T-cell (primary cell): ENCODE results near the gene HSPB1. TPM values are rescaled to one million over a fixed set of nuclear protein-coding genes. Genes with fewer than 3 reads are reported as not detected.
A peak's percentile ranks its signal among the peaks of the same experiment; 100 is the strongest.
"Not testable (repeated sequence)": the region's sequence is repeated elsewhere in the genome, so short reads cannot be mapped to it uniquely, and the experiment has no call there.

Experiments used
- ATAC-seq, 4 experiments: fragments of 200-7000 bp in 3 of 4; fragments of 150-1000 bp in 1 of 4; cut with Tn5 transposase; replicated peaks in 1 of 4; 1 replicate in 3 of 4; 2 replicates in 1 of 4; pipeline ENCODE4 v1.10.0; 2021; ENCODE audit warnings: moderate library complexity in 3 of 4, mild to moderate bottlenecking in 2 of 4, moderate number of reproducible peaks in 1 of 4
- CTCF ChIA-PET, 2 donors: fragments of 300-600 bp; sonication (Branson Sonifier 250); formaldehyde crosslinking; loops; one replicate each; lab custom pipeline; 2022; ENCODE audit warnings: antibody characterized with exemption in 2 of 2; lab: Charles Lee
- POLR2A ChIA-PET, 2 donors: fragments of 300-600 bp; sonication (Branson Sonifier 250); formaldehyde crosslinking; loops; one replicate each; lab custom pipeline; 2022; ENCODE audit warnings: antibody characterized with exemption in 2 of 2; lab: Charles Lee
- DNase-seq, 35 experiments: peaks; one replicate each; pipeline versions ENCODE4 v3.0.0 to v3.0.0-alpha.2; 2013 to 2023
- H3K27ac ChIP-seq: one replicate; pipeline ENCODE4 v1.5.1; 2013; ENCODE audit warnings: low read length
- H3K27me3 ChIP-seq, 2 experiments: replicated peaks in 1 of 2; 1 replicate in 1 of 2; 2 replicates in 1 of 2; pipeline versions ENCODE4 v1.6.1 to v1.7.0; 2013; ENCODE audit warnings: low read length in 1 of 2, mixed read lengths in 1 of 2; ENCODE audit not compliant: control insufficient read depth in 2 of 2, insufficient read depth in 2 of 2; ENCODE audit errors: extremely low read depth in 1 of 2
- H3K36me3 ChIP-seq, 2 donors: 1 replicate in 1 of 2; 2 replicates in 1 of 2; pipeline versions ENCODE4 v1.6.1 to v1.7.0; 2013; ENCODE audit warnings: low read length in 1 of 2; ENCODE audit not compliant: control insufficient read depth in 2 of 2, insufficient read depth in 1 of 2; ENCODE audit errors: extremely low read depth in 1 of 2
- H3K4me1 ChIP-seq, 2 experiments: 1 replicate in 1 of 2; 2 replicates in 1 of 2; pipeline versions ENCODE4 v1.6.1 to v1.7.0; 2013; ENCODE audit warnings: low read length in 2 of 2, mixed read lengths in 1 of 2; ENCODE audit not compliant: insufficient read depth in 2 of 2, control insufficient read depth in 1 of 2; ENCODE audit errors: extremely low read depth in 1 of 2
- H3K4me3 ChIP-seq, 2 donors: 1 replicate in 1 of 2; 2 replicates in 1 of 2; pipeline versions ENCODE4 v1.5.1 to v1.7.0; 2013; ENCODE audit warnings: mild to moderate bottlenecking in 2 of 2, low read length in 1 of 2, moderate library complexity in 1 of 2; ENCODE audit not compliant: control insufficient read depth in 1 of 2; ENCODE audit errors: extremely low read depth in 1 of 2
- H3K9me3 ChIP-seq: 2 replicates; pipeline ENCODE4 v1.7.0; 2013
- H3K27ac Mint-ChIP-seq, 2 donors: one replicate each; pipeline ENCODE4 v1.8.0; 2020 to 2021; ENCODE audit warnings: mild to moderate bottlenecking in 2 of 2, mixed read lengths in 2 of 2
- H3K27me3 Mint-ChIP-seq, 2 donors: one replicate each; pipeline ENCODE4 v1.8.0; 2021 to 2022; ENCODE audit warnings: mixed read lengths in 2 of 2
- H3K36me3 Mint-ChIP-seq: one replicate; pipeline ENCODE4 v1.8.0; 2021; ENCODE audit warnings: mixed read lengths
- H3K4me1 Mint-ChIP-seq, 3 donors: one replicate each; pipeline ENCODE4 v1.8.0; 2020 to 2022; ENCODE audit warnings: mixed read lengths in 3 of 3, mild to moderate bottlenecking in 1 of 3
- H3K4me3 Mint-ChIP-seq, 3 donors: one replicate each; pipeline ENCODE4 v1.8.0; 2020 to 2022; ENCODE audit warnings: mild to moderate bottlenecking in 3 of 3, mixed read lengths in 3 of 3, moderate library complexity in 3 of 3
- H3K9me3 Mint-ChIP-seq, 3 donors: one replicate each; pipeline ENCODE4 v1.8.0; 2020 to 2022; ENCODE audit warnings: mixed read lengths in 3 of 3
- WGBS: methylation state at CpG from one replicate; pipeline ENCODE4 v1.1.5; 2013; ENCODE audit warnings: missing lambda C conversion rate; ENCODE audit not compliant: insufficient coverage; 5-methylcytosine and 5-hydroxymethylcytosine counted together
- total RNA-seq, 35 experiments: library from RNA in 6 of 35; stranded (reverse) in 6 of 35; fragments of 120-200 nt in 1 of 35; gene quantifications; one replicate each; pipeline versions ENCODE4 v1.2.1 to v1.2.4 and lab custom pipeline; 2013 to 2026

Gene HSPB1
- total RNA-seq, 5 donors from 2014 or later (not counting 1 experiment from before 2014, with no cell fraction given): 38.1 to 43.6 (median 40.1) TPM

- H3K9me3 Mint-ChIP-seq: no peaks in the 10 kb centered on the region
- no peak for ATAC-seq
- H3K27me3 Mint-ChIP-seq: no peaks in the 10 kb centered on the region
- H3K36me3 ChIP-seq: no peaks in the 10 kb centered on the region
- no peak overlapping the region for H3K4me3 Mint-ChIP-seq
- no peaks in the 10 kb centered on the region for H3K36me3 Mint-ChIP-seq
- peaks cover 0 to 5% of the 10 kb centered on the region in 2 experiments for H3K27me3 ChIP-seq
- H3K4me3 ChIP-seq: no peak overlapping the region
- H3K4me1 ChIP-seq: peaks cover 13 to 28% of the 10 kb centered on the region in 2 experiments
- H3K27ac ChIP-seq: no peak overlapping the region
- no peaks in the 10 kb centered on the region for H3K9me3 ChIP-seq
- WGBS: 84% methylated on average over 4 of the region's 7 CpGs
- H3K4me1 Mint-ChIP-seq: peaks cover 16 to 17% (median 17%) of the 10 kb centered on the region in 3 donors
- no peak for DNase-seq
- ChIA-PET POLR2A (no interaction called here), CTCF (no interaction called here)
- H3K27ac Mint-ChIP-seq: no peak overlapping the region
These were observed 2.2 kb upstream of the HSPB1 start for GRCh38 chr7:76300166-76300731.

GRCh38 chr7:76301000-76301399 is 1.5 kb upstream of the HSPB1 start:
- Histone ChIP-seq H3K4me1 (peaks cover 13 to 28% of the 10 kb centered on the region in 2 experiments), H3K4me3 (no peak overlapping the region), H3K9me3 (no peaks in the 10 kb centered on the region), H3K27ac (no peak overlapping the region), H3K27me3 (peaks cover 0 to 2% of the 10 kb centered on the region in 2 experiments), H3K36me3 (no peaks in the 10 kb centered on the region)
- 100% methylated on average over 2 of the region's 3 CpGs for WGBS
- Mint-ChIP-seq H3K27ac (peak overlapping the region in 1 of 2 donors; percentile 22), H3K27me3 (no peaks in the 10 kb centered on the region), H3K36me3 (no peaks in the 10 kb centered on the region), H3K9me3 (no peaks in the 10 kb centered on the region), H3K4me3 (peak overlapping the region in 1 of 3 donors; percentile 34), H3K4me1 (peaks cover 16 to 17% (median 17%) of the 10 kb centered on the region in 3 donors)
- no peak for ATAC-seq
- ChIA-PET POLR2A (no interaction called here), CTCF (no interaction called here)
- no peak for DNase-seq

- Histone ChIP-seq H3K4me1 (peaks cover 13 to 28% of the 10 kb centered on the region in 2 experiments), H3K4me3 (peak overlapping the region; percentile 79), H3K9me3 (no peaks in the 10 kb centered on the region), H3K36me3 (no peaks in the 10 kb centered on the region), H3K27me3 (no peaks in the 10 kb centered on the region), H3K27ac (peak overlapping the region; percentile 41)
- ATAC-seq: peak; percentile 56 to 82 (median 62)
- peaks cover 16 to 17% (median 17%) of the 10 kb centered on the region in 3 donors for H3K4me1 Mint-ChIP-seq
- H3K9me3 Mint-ChIP-seq: no peaks in the 10 kb centered on the region
- H3K27ac Mint-ChIP-seq: peak overlapping the region; percentile 91 to 92
- under 1% methylated on average over 33 of the region's 56 CpGs for WGBS
- H3K4me3 Mint-ChIP-seq: peak overlapping the region; percentile 88 to 95 (median 89)
- ChIA-PET CTCF (interaction anchor here (0.6 to 0.7 kb wide), 3 partner anchors 131 to 809 kb away, joined by 3 to 6 read pairs (median 4); no protein-coding TSS in a partner anchor), POLR2A (no interaction called here)
- peak; percentile 41 to 91 (median 70) for DNase-seq
- no peaks in the 10 kb centered on the region for H3K36me3 Mint-ChIP-seq
- no peaks in the 10 kb centered on the region for H3K27me3 Mint-ChIP-seq
These were observed 1.0 kb downstream of the HSPB1 start for GRCh38 chr7:76303202-76304147.

DNA sequence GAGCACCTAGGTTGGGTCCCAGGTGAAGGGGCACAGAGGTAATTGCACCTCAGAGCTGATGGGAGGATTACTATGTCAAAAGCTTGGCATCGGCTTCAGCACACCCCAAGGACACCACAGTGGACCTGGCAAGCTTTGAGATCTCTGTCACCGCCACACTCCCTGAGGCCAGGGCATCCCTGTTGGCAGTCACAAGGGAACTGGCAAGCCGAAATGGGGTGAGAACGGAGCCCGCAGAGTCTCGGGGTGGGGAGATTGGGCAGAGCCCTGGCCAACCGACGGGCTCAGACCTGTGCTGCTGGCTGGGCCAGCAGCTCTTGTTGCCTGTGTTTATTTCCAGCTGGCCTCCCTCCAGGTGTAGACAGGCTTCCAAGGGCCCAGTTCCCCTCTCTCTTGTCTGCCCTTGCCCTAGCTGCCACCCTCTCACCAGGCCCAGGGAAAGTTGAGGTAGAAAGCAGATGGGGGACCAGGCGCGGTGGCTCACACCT is 2.5 kb downstream of the HSPB1 start:
- Mint-ChIP-seq H3K4me3 (peak overlapping the region in 2 of 3 donors; percentile 37 to 95), H3K27me3 (no peaks in the 10 kb centered on the region), H3K36me3 (no peaks in the 10 kb centered on the region), H3K4me1 (peaks cover 16 to 17% (median 17%) of the 10 kb centered on the region in 3 donors), H3K9me3 (no peaks in the 10 kb centered on the region), H3K27ac (peak overlapping the region; percentile 39 to 92)
- Histone ChIP-seq H3K27ac (no peak overlapping the region), H3K4me1 (peaks cover 13 to 28% of the 10 kb centered on the region in 2 experiments), H3K27me3 (no peaks in the 10 kb centered on the region), H3K4me3 (no peak overlapping the region), H3K36me3 (no peaks in the 10 kb centered on the region), H3K9me3 (no peaks in the 10 kb centered on the region)
- 97% methylated on average over 6 of the region's 10 CpGs for WGBS
- ATAC-seq (no peak), DNase-seq (no peak)
- CTCF ChIA-PET: interaction anchor here (0.9 to 1.2 kb wide), 3 partner anchors 9 kb away, joined by 3 to 6 read pairs (median 5); no protein-coding TSS in a partner anchor
- POLR2A ChIA-PET: no interaction called here

GRCh38 chr7:76308874-76309273 is 6.4 kb downstream of the HSPB1 start:
- H3K4me3 ChIP-seq, POLR2A ChIA-PET, H3K9me3 ChIP-seq, H3K27me3 ChIP-seq, ATAC-seq, H3K27ac ChIP-seq, H3K4me1 Mint-ChIP-seq, DNase-seq, H3K36me3 ChIP-seq, H3K9me3 Mint-ChIP-seq, H3K36me3 Mint-ChIP-seq, H3K27me3 Mint-ChIP-seq, H3K4me3 Mint-ChIP-seq, H3K27ac Mint-ChIP-seq: not testable (repeated sequence)
- H3K4me1 ChIP-seq: peaks cover 3 to 10% of the 10 kb centered on the region in 2 experiments
- CTCF ChIA-PET: interaction anchor here in 1 of 2 donors (1.1 kb wide), 1 partner anchor 131 kb away, joined by 3 read pairs; no protein-coding TSS in a partner anchor
- 85% methylated on average over 6 of the region's 12 CpGs for WGBS
